ENCODE results near the gene RTL1.
A peak's percentile ranks its signal among the peaks of the same experiment; 100 is the strongest.

RTL1 gene

DNA sequence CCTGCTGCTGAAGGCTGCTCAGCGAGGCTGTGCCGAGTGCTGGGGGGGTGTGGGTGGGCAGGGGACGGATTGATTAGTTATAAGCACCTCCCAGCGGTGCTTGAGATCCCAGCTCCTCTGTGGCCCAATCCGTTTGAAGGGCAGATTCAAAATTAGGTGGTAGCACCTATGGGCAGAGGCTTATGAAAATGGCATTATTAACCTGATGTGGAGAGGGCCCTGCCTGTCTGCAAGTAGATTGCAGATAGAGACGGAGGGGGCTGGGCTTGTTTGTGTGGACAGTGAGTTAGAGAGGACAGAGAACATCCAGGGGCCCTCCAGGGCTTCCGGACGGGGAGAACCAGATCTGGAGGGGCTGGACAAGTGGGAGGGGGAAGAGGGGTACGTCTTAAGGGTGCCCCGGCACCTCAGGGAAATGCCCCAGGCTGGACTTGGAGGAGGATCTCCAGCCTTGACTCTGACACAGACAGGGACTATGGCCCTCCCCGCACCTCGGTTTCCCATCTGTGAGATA is at the start of gene RTL1:
Gene RTL1, minus strand, starts transcription at position 51 of the 514 bp plus-strand sequence. CDS start 18,934 bp downstream, outside the sequence.
- DNase-seq: no peak

GRCh38 chr14:100950024-100950423 is 46.5 kb upstream of the RTL1 start:
- DNase-seq: no peak

DNA sequence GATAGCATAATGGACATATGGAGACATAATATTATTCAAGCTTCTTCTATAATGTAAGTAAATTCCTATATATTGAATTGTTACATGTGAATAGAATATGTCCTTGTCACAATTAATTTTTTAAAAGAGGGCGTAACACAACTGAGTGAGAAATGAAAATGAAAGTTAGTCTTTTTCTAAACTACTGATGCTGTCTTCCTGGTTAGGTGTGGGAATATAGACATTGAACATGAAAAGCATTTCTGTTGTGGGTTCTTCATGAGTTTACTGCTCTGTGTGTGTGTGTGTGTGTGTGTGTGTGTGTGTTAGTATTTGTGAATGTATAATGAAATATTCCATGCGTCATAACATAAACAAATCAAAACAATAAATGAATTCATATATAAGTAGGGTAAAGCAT is 40.5 kb upstream of the RTL1 start:
- DNase-seq: no peak

- no peak for DNase-seq
Observed at GRCh38 chr14:100930270-100930669, 26.7 kb upstream of the RTL1 start.

- DNase-seq: no peak
Observed at GRCh38 chr14:100915560-100915959, 12.0 kb upstream of the RTL1 start.

- DNase-seq: no peak
Observed at GRCh38 chr14:100914597-100915021, 11.1 kb upstream of the RTL1 start.

DNA sequence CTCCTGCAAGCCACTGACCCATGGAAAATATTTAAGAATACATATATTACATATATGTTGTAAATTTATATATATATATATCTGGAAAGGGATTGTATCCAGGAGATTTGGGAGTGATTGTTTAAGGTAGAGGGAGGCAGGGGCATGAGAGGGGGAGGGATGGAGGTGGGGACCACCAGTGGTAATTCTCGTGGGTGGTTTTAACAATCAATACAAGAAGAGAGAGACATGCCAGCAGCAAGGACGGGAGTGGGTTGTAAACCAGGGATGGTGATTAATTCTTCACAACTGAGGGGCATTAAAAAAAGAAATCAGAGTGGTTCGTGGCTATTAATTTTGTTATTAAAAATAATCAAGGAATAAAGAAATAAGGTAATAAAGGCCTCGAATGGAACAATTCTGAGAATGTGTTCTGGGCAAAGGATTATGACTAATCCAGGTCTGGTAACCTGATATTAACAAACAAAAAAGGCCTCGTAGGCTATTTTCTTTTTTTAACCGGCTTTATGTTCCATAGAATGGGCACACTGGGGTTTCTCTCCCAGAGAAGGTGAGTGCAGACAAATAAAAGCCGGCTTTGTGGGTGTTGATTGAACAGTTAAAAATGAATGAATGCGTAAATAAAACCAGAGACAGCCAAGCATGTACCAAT is 8.3 kb upstream of the RTL1 start:
- no peak for DNase-seq

- DNase-seq: no peak
Observed at GRCh38 chr14:100910888-100911664, 7.6 kb upstream of the RTL1 start.

- no peak for DNase-seq
Observed at GRCh38 chr14:100909439-100909838, 5.9 kb upstream of the RTL1 start.

DNA sequence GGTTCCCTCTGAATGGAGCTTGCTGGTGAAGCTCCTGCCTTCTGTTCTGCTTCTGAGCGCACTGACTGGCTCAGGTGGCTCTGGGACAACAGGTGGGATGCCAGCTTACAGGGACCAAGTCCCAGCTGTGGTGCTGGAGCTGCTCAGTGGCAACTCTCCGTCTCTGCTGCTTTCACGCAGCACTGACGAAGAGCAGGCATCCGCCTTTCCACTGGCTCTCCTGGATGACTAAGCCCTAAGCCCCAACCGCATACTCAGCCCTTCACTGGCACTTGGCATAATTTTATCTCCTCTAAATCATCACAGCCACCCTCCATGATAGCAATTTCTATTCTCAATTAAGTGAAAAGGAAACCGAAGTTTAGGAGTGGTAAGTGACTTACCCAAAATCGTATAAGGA is 3.7 kb upstream of the RTL1 start:
- DNase-seq: no peak

DNA sequence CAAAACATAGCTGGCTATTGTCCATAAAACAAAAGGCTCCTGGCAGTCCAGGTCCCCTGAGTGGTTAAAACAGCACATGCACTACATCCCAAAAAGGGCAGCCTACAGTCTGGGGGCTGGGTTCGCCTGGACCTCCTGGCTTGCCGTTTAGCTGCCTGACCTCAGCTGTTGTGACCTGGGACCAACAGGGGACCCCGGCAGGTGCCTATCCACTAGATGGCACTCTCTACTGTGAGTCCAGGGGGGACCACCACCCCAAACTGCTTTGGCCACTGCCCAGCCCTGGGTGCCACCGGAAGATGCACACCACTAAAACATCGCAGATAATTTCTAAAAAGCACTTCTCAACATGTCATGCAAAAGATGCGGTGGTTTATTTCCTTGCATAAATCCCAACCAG is 2.9 kb upstream of the RTL1 start:
- no peak for DNase-seq

GRCh38 chr14:100905166-100905565 is 1.6 kb upstream of the RTL1 start:
- DNase-seq: no peak

DNA sequence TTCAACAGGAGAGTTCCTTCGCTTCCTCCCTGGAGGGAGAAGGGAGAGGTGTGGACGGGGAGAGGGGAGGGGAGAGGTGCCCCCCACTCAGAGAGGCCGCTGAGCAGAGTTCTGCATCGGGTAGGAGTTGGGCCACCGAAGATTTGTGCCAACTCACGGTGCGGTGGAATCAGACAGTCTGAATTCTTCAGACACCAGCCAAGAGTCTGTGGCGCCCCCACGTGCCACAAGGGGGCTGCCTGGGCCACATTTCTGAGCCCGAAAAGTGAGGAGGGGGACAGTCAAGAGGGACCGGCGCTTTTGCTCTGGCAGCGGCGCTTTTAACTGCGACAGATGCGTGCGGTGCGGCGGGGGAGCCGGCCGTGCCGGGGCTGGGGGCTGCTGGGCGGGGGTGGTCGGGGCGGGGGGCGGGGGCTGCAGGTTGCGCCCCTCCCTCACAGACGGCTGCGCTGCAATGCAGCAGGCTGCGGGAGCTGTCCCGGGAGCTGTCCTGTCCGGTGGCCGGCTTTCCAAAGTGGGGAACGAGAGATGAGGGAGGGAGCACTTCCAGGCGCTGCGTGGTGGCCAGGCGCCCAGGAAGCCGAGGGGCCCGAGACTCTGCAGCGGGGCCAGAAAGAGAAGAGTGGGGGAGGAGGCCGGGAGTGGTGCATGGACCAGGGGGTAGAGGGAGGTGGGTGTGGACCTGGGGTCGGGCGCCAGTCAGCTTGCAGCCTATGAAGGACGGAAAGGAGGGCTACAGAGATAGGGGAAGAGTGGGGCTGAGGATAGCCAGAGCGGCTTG is 975 bp upstream of the RTL1 start:
- no peak for DNase-seq

GRCh38 chr14:100903134-100903468 is 421 bp downstream of the RTL1 start:
- DNase-seq: no peak

- no peak for DNase-seq
Observed at GRCh38 chr14:100902295-100903133, 1.0 kb downstream of the RTL1 start.

DNA sequence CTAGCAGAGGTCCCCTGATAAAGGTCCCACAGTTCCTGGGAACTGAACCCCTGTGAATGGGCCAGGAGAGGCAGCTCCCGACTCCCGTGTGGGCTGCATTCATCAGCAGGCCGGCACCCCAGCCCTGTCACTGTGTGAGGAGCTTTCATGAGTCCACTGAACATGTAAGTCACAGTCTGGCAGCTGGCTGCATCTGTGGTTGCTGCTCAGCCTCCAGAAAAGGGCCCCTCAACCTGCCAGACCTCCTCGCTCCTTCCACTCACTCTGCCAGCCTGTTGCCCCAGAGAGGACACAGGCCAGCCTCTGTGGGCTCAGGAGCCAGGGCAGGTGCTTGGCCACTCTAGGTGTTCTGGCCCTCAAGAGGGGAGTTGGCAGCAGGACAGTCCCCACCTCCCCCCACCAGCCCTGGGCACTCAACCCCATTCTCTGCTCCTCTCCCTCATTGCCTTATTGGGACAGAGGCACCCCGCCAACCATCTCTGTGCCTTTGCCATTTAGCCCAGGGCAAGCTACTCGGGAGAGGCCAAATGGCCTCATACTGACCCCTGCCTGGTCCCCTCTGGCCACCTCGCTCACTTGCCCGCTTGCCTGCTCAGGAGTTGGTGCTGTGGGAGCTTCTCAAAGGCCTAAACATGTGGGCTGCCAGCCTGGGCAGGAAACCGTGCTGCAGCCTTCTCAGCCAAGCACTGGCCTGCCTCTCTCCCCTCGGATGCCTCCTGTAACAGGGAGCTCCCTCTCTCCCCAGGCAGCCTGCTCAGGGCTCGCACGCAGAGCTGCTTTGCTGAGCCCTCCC is 1.9 kb downstream of the RTL1 start:
- no peak for DNase-seq

- peak; percentile 2 for DNase-seq
Observed at GRCh38 chr14:100900837-100901390, 2.6 kb downstream of the RTL1 start.

GRCh38 chr14:100899884-100900771 is 3.4 kb downstream of the RTL1 start:
- DNase-seq: no peak

DNA sequence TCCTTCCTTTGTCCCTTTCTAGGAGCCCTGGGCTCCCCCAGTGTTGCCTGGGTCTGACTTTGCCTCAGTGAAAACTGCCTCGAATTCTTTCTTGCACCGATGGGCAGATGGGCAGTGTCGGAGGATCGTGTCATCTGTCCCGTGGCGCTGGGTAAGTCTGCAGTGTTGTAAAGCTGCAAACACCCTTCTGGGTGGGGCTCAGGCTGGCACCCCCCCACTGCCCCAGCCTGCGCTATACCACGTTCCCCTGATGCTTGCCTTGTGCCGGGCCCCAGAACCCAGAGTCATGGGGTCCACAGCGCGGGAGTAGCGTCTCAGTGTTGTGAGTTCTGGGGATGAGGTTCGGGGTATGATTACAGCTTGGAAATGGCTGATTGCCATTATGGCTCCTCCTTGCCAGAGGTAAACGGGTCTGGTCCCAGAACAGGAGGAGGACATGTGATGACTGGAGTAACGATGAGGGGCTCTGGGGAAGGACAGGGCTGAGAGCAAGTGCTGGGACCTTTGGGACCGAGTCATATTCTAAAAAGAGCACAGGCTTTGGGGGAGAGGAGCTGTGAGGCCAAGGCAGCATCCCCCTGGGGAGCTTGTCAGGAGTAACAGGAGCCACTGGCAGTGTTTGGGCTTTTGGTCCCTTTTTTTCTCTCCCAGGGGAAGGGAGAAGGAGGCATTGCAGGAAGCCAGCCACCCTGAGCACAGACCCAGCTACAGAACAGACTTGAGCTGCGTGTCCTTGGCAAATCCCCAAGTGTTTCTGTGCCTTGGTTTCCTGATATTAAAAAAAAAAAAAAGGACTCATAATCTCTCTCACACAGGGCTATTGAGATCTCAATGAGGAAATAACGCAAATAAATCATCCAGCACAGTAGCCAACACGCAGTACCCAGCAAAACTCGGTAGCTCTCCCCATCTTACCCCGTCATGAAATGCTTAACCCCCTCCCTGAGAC is 4.3 kb downstream of the RTL1 start:
- DNase-seq: no peak
